ENCODE measurements around the gene CTBP2. TPM values are rescaled to one million over a fixed set of nuclear protein-coding genes. Genes with fewer than 3 reads are reported as not detected.
A peak's percentile ranks its signal among the peaks of the same experiment; 100 is the strongest.

The CTBP2 gene
- total RNA-seq, 1 experiment from 2014 or later, result 212 TPM

DNA sequence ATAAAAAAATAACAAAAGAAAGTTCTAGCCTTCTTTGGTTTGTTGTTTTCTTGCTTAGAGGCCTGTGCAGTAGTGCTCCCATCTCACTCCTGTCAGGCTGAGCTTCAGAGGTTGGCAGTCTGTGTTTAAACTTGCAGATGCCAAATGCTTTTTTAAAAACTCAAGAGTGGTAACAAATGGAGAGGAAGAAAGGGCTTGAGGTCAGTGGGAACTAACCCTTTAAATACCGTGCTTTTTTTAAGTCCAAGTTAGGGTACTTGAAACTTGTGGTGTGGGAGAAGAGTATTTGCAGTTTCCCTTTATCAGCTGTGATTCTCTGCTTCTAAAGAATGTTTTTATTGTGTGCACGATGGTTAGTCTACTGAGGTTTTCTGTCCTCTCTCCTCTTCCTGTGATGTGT is 189.1 kb downstream of the CTBP2 start:
- H4K8ac ChIP-seq (replicated peaks; ENCODE audit: insufficient read length, low read depth, low read length), result no peak overlapping the region
- H3K9me3 Mint-ChIP-seq, result no peaks in the 10 kb centered on the region
- TF ChIP-seq, protein P1, sequence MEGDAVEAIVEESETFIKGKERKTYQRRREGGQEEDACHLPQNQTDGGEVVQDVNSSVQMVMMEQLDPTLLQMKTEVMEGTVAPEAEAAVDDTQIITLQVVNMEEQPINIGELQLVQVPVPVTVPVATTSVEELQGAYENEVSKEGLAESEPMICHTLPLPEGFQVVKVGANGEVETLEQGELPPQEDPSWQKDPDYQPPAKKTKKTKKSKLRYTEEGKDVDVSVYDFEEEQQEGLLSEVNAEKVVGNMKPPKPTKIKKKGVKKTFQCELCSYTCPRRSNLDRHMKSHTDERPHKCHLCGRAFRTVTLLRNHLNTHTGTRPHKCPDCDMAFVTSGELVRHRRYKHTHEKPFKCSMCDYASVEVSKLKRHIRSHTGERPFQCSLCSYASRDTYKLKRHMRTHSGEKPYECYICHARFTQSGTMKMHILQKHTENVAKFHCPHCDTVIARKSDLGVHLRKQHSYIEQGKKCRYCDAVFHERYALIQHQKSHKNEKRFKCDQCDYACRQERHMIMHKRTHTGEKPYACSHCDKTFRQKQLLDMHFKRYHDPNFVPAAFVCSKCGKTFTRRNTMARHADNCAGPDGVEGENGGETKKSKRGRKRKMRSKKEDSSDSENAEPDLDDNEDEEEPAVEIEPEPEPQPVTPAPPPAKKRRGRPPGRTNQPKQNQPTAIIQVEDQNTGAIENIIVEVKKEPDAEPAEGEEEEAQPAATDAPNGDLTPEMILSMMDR (conservative IDR thresholded peaks at IDR 0.05), result no peak
- H3K9me3 ChIP-seq (ENCODE audit: control insufficient read depth, low read depth, low read length), result no peaks in the 10 kb centered on the region
- DNase-seq, result no peak
- H2BK15ac ChIP-seq (ENCODE audit: low read depth, low read length), result no peak overlapping the region
- no peak overlapping the region for H4K5ac ChIP-seq (ENCODE audit: insufficient read length, low read depth, low read length)
- no peak overlapping the region for H3K14ac ChIP-seq (ENCODE audit: insufficient read depth, low read length)
- H3K4ac ChIP-seq (ENCODE audit: low read depth, low read length), result no peak overlapping the region
- no peaks in the 10 kb centered on the region for H3K27me3 ChIP-seq (ENCODE audit: insufficient read depth, low read length)
- H3K4me2 ChIP-seq (ENCODE audit: insufficient read depth, insufficient read length, low read length), result no peak overlapping the region
- peaks cover 5 to 53% (median 47%) of the 10 kb centered on the region in 3 experiments for H3K36me3 Mint-ChIP-seq (ENCODE audit: insufficient read depth in 1 of 3, low read depth in 3 of 3)
- no peaks in the 10 kb centered on the region for H3K4me1 ChIP-seq (ENCODE audit: insufficient read depth, low read length)
- no peak overlapping the region for H2AK5ac ChIP-seq (ENCODE audit: insufficient read length, low read length)
- H3T11ph ChIP-seq (ENCODE audit: low read length), result no peak overlapping the region
- no peak overlapping the region for H4K91ac ChIP-seq (ENCODE audit: insufficient read length, low read depth, low read length)
- H3K27ac ChIP-seq (ENCODE audit: insufficient read length, low read depth, low read length), result no peak overlapping the region
- no CpG with 5 or more reads among the region's 2 CpGs for WGBS (ENCODE audit: extremely low coverage, insufficient read length, low lambda C conversion rate)
- no peak overlapping the region for H3K9ac ChIP-seq (ENCODE audit: extremely low read depth, insufficient read length, low read length)
- H3K4me1 Mint-ChIP-seq, result no peaks in the 10 kb centered on the region
- H3K79me1 ChIP-seq (ENCODE audit: insufficient read depth, low read depth, low read length, poor library complexity, severe bottlenecking), result peaks cover under 1% of the 10 kb centered on the region
- no peak overlapping the region for H2AFZ ChIP-seq (ENCODE audit: low read length)
- no peak overlapping the region for H3K4me3 Mint-ChIP-seq
- peaks cover 2% of the 10 kb centered on the region for H3K23me2 ChIP-seq (ENCODE audit: insufficient read length, low read depth, low read length, poor library complexity, severe bottlenecking)
- no peaks in the 10 kb centered on the region for H4K20me1 ChIP-seq (ENCODE audit: control insufficient read depth, insufficient read depth, insufficient read length)
- no peak overlapping the region for H2BK20ac ChIP-seq (ENCODE audit: low read depth, low read length, poor library complexity, severe bottlenecking)
- no peak overlapping the region for H3K23ac ChIP-seq (ENCODE audit: insufficient read length, low read depth, low read length)
- H3K27me3 Mint-ChIP-seq (ENCODE audit: low read depth), result no peaks in the 10 kb centered on the region
- peaks cover 1% of the 10 kb centered on the region; the same call in 1 of the 2 replicates for H3K79me2 ChIP-seq (ENCODE audit: insufficient read depth, low read length)
- no peak overlapping the region for H2BK120ac ChIP-seq (ENCODE audit: low read depth, low read length, poor library complexity, severe bottlenecking)
- no peak overlapping the region for H2BK5ac ChIP-seq (ENCODE audit: insufficient read length, low read length)
- H2BK12ac ChIP-seq (ENCODE audit: insufficient read length, low read depth, low read length), result no peak overlapping the region
- H3K56ac ChIP-seq (ENCODE audit: insufficient read length, low read depth, low read length), result no peak overlapping the region
- no peak overlapping the region for H3K18ac ChIP-seq (ENCODE audit: insufficient read length, low read depth, low read length)
- H3K27ac Mint-ChIP-seq, result peak overlapping the region in 1 of 3 experiments; percentile 78; a peak in 1 of 7 replicates
